ENCODE measurements around the gene CTPS2.

DNA sequence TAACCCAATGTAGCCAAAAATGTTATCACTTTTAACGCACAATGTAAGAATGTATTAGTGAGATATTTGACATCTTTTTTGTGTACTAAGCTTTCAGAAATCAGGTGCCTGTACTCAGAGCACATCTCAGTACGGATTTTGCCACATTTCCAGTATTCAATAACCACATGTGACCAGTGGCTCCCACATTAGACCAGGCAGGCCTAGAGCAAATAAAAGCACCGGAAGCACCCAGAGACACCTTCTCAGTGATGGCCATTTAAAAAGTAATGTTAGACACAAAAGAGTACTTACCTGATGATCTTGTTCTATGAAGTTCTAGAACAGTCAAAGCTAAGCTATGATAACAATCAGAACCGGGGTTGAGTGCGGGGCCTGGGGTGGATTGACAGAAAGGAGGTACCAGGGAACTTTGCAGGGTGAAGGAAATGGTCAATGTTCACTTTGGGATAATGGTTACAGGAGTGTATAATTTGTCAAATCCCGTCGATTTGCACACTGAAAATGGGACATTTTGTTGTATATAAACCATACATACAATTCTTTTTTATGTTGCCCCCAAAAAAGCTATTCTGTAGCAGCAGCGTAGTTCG, 1.2 kb downstream of the CTPS2 start:
- TF ChIP-seq, protein P1, sequence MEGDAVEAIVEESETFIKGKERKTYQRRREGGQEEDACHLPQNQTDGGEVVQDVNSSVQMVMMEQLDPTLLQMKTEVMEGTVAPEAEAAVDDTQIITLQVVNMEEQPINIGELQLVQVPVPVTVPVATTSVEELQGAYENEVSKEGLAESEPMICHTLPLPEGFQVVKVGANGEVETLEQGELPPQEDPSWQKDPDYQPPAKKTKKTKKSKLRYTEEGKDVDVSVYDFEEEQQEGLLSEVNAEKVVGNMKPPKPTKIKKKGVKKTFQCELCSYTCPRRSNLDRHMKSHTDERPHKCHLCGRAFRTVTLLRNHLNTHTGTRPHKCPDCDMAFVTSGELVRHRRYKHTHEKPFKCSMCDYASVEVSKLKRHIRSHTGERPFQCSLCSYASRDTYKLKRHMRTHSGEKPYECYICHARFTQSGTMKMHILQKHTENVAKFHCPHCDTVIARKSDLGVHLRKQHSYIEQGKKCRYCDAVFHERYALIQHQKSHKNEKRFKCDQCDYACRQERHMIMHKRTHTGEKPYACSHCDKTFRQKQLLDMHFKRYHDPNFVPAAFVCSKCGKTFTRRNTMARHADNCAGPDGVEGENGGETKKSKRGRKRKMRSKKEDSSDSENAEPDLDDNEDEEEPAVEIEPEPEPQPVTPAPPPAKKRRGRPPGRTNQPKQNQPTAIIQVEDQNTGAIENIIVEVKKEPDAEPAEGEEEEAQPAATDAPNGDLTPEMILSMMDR (IDR thresholded peaks at IDR 0.05), result no peak
- TF ChIP-seq POLR2AphosphoS5 (IDR thresholded peaks at IDR 0.05), result no peak

Measured in stomach (tissue), 4 donors.